ENCODE data around the gene WDR33.

The WDR33 gene

DNA sequence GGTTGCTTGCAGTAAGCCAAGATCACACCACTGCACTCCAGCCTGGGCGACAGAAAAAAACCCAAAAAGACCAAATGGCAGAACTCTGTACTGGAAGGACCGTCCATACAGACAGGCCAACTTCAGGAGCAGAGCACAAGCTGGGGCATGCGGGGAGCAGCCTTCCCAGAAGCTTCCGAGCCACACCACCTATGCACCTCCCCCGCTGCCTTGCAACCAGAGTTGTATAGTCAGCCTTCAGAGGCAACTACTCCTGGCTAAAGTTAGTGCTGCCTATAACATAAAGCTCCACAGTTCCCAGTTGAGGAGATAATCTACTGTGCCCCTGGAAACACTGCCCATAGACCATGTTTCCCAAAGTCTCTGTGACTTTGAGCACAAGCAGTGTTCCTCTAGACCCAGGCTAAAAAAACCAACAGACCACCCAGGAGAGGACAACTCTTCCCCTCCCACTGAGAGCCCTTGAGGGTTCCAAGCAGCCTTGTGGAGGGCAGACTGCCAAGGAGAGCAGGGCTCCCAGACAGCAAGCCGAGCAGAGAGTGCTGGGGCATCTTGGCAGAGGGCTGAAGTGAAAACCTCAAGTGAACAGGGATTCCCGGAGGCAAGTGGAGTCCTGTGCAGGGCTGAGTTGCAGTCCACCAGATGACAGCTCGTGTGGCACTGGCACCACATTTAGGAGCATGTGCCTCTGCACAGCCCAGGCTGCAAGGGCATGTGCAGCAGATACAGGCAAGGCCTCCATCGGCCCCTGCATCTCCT, 102.9 kb downstream of the WDR33 start:
- peaks cover 24% of the 10 kb centered on the region for H3K4me1 Mint-ChIP-seq
- peaks cover 67% of the 10 kb centered on the region for H3K36me3 Mint-ChIP-seq (ENCODE audit: low read depth)
- DNase-seq = no peak
- no peaks in the 10 kb centered on the region for H3K9me3 Mint-ChIP-seq
- TF ChIP-seq, protein P1, sequence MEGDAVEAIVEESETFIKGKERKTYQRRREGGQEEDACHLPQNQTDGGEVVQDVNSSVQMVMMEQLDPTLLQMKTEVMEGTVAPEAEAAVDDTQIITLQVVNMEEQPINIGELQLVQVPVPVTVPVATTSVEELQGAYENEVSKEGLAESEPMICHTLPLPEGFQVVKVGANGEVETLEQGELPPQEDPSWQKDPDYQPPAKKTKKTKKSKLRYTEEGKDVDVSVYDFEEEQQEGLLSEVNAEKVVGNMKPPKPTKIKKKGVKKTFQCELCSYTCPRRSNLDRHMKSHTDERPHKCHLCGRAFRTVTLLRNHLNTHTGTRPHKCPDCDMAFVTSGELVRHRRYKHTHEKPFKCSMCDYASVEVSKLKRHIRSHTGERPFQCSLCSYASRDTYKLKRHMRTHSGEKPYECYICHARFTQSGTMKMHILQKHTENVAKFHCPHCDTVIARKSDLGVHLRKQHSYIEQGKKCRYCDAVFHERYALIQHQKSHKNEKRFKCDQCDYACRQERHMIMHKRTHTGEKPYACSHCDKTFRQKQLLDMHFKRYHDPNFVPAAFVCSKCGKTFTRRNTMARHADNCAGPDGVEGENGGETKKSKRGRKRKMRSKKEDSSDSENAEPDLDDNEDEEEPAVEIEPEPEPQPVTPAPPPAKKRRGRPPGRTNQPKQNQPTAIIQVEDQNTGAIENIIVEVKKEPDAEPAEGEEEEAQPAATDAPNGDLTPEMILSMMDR (IDR thresholded peaks at IDR 0.05) = no peak
- H3K4me3 Mint-ChIP-seq = no peak overlapping the region
- H3K27ac Mint-ChIP-seq = peak overlapping the region; percentile 88
- H3K27me3 Mint-ChIP-seq (ENCODE audit: low read depth, poor library complexity) = peaks cover 4% of the 10 kb centered on the region

DNA sequence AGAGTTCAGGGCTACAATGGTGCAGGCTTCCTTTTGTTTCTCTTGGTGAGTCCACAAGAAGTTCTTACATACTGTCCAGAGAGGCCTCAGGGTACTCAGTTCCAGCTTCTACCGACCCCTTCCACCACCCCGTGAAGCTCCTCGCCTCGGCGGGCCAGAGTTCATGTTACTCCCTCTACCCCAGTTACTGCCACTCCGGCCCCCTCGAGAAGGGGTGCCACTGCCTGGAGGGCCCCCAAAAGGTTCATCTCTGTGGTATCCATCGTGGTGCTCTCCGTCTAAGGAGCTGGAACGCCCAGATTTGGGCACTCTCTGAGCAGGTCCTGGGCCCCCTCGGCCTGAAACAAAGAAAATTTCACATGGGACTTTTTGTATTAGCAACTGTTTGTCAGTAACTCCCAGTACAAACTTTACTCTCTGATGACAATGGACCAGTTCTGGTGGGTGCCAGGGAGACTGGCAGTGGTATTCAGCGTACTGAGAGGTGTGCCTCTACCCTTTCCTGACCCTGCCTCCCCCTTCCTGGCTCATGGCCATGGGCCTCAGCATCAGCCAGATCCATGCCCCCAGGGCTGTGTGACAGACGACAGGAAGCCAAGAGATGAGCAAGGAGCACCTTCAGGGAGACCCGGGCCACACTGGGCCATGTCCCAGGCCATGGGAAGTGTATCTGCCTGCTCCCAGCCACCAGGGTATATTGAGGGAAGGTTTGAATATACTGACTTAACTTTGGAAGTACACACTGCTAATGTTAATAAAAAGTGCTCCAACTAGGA, 104.6 kb downstream of the WDR33 start:
- Mint-ChIP-seq H3K27me3 (ENCODE audit: low read depth, poor library complexity) (peaks cover 4% of the 10 kb centered on the region), H3K36me3 (ENCODE audit: low read depth) (peaks cover 77% of the 10 kb centered on the region), H3K4me1 (peaks cover 30% of the 10 kb centered on the region), H3K27ac (peak overlapping the region; percentile 75), H3K4me3 (no peak overlapping the region), H3K9me3 (no peaks in the 10 kb centered on the region)
- DNase-seq = no peak
- TF ChIP-seq, protein P1 (IDR thresholded peaks at IDR 0.05) = no peak

DNA sequence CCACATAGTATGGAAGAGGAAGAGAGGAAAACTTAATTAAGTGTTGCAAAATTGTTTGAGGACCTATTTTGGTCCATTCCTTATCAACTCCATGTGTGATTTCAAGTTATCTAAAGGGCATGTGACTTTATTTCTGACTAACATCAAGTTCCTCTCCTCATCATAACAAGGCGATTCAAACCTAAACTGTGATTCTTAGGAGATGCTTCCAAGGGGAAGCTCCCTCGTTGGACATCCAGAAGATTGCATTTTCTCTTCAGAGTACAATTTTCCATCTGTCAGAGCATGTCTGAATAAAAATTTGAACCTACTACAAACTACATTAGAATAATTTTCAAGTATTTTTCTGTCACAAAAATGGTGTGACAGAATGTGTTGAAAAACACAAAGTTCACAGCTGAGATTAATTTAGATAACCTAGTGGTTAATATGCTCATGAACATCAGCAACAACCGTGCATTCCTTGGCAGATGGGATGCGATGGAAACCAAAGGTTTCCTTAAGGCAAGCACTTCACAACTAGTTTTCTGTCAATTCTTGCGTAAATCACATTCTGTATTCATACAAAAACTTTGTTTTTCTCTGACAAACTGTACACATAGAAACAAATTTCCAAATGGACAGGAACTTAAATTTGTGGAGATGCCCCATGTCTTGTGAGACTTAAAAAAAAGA, 105.4 kb downstream of the WDR33 start:
- no peaks in the 10 kb centered on the region for H3K9me3 Mint-ChIP-seq
- TF ChIP-seq, protein P1 (IDR thresholded peaks at IDR 0.05) = no peak
- peaks cover 37% of the 10 kb centered on the region for H3K4me1 Mint-ChIP-seq
- H3K27me3 Mint-ChIP-seq (ENCODE audit: low read depth, poor library complexity) = no peaks in the 10 kb centered on the region
- no peak overlapping the region for H3K4me3 Mint-ChIP-seq
- H3K27ac Mint-ChIP-seq = no peak overlapping the region
- DNase-seq = no peak
- H3K36me3 Mint-ChIP-seq (ENCODE audit: low read depth) = peaks cover 71% of the 10 kb centered on the region

DNA sequence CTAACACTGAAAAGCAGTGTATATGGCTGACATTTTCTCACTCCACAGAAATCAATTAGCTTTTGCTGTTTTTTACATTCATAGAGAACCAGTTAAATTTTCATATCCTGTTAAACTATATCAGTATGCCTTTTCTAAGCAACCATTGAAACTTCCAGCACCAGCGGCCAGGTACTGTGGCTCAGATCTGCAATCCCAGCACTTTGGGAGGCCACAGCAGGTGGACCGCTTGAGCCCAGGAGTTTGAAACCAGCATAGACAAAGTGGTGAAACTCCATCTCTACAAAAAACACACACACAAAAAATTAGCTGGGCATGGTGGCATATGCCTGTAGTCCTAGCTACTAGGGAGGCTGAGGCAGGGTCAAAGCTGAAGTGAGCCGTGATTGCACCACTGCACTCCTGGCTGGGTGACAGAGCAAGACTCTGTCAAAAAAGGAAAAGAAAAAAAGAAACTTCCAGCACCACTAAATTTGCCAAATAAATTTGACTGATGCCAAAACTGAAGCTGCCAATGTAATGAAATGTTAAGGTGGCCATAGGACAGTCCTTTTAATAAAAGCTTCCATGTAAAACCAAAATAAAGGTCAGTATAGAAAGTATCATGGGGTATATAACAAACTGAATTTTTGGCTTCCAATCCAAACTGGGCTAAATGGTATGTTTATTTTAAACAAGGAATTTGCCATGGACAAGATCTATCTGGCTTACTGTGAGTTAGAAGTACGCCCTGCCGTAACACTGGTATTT, 106.2 kb downstream of the WDR33 start:
- H3K27me3 Mint-ChIP-seq (ENCODE audit: low read depth, poor library complexity) = no peaks in the 10 kb centered on the region
- TF ChIP-seq, protein P1 (IDR thresholded peaks at IDR 0.05) = no peak
- H3K36me3 Mint-ChIP-seq (ENCODE audit: low read depth) = peaks cover 71% of the 10 kb centered on the region
- no peak overlapping the region for H3K27ac Mint-ChIP-seq
- no peak for DNase-seq
- no peak overlapping the region for H3K4me3 Mint-ChIP-seq
- no peaks in the 10 kb centered on the region for H3K9me3 Mint-ChIP-seq
- peaks cover 43% of the 10 kb centered on the region for H3K4me1 Mint-ChIP-seq

DNA sequence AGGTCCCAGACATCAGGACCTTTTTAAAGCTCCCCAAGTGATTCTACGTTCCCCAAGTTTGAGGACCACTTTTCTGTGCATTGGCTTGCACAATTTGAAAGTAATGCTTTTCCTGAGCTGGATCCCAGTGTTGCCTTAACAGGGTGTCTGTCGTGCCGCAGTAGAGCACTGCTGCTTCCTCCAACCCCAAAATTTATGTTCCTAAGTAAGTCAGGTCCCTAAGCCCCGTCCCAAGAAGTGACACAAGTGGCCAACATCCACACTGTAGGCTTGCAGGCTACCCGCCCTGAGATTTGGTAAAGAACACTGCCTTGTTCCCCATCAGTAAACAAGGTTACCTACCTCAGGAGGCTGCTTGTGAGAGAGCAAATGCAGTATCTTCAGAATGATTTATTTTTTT, 107.7 kb downstream of the WDR33 start:
- H3K4me3 Mint-ChIP-seq = peak overlapping the region; percentile 80
- no peak overlapping the region for H3K27ac Mint-ChIP-seq

More for the DNA sequence above, 107.7 kb downstream of the WDR33 start:
- Mint-ChIP-seq H3K9me3 (no peaks in the 10 kb centered on the region), H3K4me1 (peaks cover 43% of the 10 kb centered on the region), H3K27me3 (ENCODE audit: low read depth, poor library complexity) (peaks cover 6% of the 10 kb centered on the region), H3K36me3 (ENCODE audit: low read depth) (peaks cover 57% of the 10 kb centered on the region)
- TF ChIP-seq, protein P1 (IDR thresholded peaks at IDR 0.05) = no peak
- DNase-seq = no peak

Measured in nephron progenitor cell (in vitro differentiated cells).